SK-N-MC (cell line): ENCODE data around the gene RPEL1.

ENCODE experiments used
- EZH2 ChIP-seq: fragments of 200-600 bp; sonication (generic); IDR thresholded peaks from one replicate; pipeline ENCODE4 v1.6.1; 2017; ENCODE audit warnings: antibody characterized with exemption
- POLR2AphosphoS5 ChIP-seq: IDR thresholded peaks from 2 replicates; pipeline ENCODE4 v1.6.1; 2012; ENCODE audit warnings: mild to moderate bottlenecking, low read depth, low read length, borderline replicate concordance

DNA sequence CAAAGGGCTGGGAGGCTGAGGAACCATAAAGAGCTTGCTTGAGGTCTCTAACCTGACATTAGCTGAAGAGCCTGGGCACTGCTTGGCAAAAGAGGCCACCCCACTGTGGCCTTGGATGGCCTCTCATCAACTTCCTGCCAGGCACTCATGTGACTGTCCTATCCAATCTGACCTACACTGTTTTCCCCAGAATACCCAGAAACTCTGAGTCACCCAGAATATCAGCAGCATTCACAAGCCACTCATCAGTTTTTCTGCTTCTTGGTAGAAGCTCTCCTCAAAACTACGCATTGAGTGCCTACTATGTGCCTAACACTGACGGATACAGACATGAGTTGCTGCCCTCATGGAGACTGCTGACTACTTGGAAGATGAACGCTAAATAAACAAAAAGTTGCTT, 48.5 kb upstream of the RPEL1 start:
- TF ChIP-seq EZH2 (no peak), POLR2AphosphoS5 (no peak)
